GM19351 (cell line): ENCODE data around the gene GALNT18.
"Not testable (repeated sequence)": the region's sequence is repeated elsewhere in the genome, so short reads cannot be mapped to it uniquely, and the experiment has no call there.

Experiments
- ATAC-seq: cut with Tn5 transposase; IDR thresholded peaks from one replicate; pipeline ENCODE4 v1.9.1; 2021; ENCODE audit warnings: mild to moderate bottlenecking, moderate library complexity; ENCODE audit not compliant: unreplicated experiment

Gene GALNT18

DNA sequence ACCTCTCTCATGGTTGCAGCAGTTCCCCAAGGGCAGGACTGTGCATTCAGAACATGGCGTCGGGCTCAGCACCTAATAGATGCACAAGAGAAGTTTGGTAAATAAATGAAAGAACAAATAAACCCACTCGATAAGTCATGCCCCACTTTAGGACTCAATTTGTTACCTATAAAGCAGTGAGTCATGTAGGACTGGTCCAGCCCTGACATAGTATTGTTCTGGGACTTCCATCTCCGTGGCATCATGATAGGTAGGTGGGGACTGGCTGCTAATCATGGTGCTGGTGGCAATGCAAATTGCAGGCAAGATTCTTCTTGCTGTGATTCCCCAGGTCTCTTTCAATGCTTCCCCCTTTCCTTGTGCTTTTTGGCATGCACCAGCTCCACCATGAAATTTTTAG lies 150.6 kb downstream of the GALNT18 start:
- ATAC-seq: no peak

DNA sequence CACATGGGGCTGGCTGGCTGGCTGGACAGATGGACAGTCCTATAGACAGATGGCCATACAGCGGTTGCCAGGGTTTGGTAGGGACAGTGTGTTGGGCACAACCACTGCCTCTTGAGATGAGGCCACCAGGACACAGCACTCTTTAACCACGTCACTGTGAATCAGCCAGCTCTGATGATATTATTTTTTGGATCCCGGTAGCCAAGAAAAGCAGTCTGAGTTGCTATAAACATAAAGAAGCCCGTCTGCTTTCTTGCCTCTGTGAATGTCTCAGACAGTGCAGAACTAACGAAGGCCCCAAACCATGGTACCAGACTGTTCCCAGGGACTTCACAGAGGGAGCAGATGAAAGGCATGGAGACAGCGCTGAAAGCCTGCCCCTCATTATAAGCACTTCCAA lies 152.9 kb downstream of the GALNT18 start:
- no peak for ATAC-seq

DNA sequence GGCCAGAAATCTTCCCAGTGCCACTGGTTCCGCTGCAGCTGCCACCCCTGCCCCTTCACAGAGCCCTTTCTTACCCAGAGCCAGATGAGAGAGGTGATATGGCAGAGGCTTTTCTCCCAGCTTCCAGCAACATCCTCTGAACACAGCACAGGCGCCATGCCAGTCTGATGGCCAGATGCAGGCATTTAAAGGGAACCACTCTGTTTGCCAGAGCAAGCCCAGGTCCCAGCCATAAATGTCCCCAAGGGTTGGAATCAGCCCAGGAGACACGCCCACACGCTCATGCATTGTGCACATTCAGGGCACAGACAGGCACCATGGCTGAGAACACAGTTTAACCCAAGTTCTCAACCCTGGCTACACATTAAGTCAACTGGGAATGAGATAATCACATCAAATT lies 154.5 kb downstream of the GALNT18 start:
- no peak for ATAC-seq

DNA sequence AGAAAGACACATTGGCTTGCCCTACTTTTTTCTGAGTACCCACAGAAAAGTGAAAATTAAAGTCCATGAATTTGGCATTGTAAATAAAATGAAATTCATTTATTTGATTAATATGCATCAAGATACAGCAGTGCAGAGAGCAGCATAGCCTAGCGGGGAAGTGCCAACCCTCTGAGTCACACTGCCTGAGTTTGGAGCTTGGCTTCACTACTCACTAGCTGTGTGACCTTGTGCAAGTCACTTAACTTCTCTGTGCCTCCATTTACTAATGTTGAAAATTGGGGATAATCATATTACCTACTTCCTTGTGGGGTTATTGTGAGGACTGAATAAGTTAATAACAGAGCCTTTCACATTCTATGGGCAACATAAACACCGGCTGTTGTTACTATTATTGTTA lies 157.2 kb downstream of the GALNT18 start:
- ATAC-seq: no peak

DNA sequence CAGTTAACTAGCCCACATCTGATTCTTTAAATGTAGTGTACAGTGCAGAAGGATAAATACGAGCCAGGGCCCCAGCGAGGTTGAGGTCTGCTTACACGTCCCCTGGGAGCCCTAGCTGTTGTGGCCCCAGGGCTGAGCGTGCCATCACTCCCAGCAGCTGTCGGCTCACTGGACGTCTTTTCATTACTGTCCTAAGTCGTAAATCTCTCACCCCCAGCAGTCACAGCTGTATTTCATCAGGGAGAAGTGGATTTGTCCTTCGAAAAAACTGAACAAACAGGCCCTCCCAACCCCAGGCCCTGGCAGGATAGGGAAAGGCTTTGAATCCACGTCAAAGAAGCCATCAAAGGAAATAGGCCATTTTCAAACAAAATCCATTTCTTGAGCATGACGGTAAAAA lies 158.4 kb downstream of the GALNT18 start:
- no peak for ATAC-seq

DNA sequence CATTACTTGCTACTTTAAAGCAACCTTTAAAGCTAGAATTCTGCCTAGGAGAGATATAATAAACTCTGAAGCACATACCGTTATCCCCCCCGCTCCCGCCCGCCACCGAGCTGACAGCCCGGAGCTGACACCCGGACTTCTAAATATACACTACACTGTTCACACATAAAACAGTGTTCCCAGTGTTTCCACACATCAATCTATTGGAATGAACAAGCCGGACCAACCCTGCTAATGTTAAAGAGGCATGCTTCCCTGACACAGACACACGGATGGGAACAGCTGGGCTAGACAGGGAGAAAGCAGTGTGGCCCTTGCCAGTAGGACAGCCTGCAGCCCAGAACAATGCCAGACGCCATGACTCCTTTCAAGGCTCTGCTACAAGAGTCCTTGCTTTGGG lies 160.3 kb downstream of the GALNT18 start:
- no peak for ATAC-seq

DNA sequence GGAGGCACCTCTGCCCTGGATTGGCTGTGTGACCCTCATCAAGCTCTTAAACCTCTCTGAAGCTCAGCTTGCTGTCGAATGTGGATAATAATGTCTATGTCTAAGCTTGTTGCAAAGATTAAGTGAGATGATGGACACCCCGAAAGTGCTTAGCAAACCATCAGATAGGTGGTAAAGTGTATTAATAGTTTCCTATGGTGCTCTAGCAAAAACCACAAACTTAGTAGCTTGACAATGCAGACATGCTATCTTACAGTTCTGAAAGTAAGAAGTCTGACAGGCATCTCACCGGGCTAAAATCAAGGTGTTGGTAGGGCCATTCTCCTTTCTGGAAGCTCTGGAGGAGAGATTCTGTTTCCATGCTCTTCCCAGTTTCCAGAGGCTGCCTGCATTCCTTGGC lies 162.2 kb downstream of the GALNT18 start:
- ATAC-seq: peak; percentile 44

DNA sequence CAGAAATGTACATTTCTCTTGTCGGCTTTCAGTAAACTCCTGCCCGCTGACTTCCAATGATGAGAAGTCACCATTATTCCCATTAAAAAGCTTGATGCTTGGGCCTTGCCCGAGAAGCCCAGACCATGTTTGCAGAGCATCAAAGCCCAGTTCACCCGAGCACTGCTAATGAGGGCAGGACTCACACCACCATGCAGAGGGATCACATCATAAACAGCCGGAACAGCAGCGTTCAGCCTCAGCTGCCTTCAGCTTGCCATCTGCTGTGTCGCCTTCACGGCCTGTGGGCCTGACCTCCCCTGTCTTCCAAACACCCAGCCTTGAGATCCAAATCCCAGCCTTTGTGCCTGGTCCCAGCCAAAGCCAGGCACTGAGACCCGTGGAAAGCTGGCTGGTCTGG lies 163.3 kb downstream of the GALNT18 start:
- ATAC-seq: no peak

DNA sequence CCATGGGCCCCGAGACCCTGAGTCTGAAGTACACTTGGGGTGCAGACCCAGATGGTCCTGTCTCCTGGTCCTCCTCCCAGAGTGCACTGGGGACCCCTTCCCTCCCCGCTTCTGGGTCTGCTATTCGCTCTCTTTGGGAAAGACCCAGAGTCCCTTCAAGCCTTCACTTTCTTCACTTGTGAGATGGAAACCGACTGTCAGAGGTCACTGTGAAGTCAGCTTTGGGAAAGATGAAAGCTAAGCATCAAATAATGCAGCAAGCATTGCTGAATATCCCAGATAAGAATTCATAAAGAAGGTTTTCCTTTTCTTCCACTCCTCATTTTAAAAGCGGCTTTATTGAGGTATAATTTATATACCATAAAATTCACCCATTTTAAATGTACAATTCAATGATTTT lies 163.8 kb downstream of the GALNT18 start:
- no peak for ATAC-seq

DNA sequence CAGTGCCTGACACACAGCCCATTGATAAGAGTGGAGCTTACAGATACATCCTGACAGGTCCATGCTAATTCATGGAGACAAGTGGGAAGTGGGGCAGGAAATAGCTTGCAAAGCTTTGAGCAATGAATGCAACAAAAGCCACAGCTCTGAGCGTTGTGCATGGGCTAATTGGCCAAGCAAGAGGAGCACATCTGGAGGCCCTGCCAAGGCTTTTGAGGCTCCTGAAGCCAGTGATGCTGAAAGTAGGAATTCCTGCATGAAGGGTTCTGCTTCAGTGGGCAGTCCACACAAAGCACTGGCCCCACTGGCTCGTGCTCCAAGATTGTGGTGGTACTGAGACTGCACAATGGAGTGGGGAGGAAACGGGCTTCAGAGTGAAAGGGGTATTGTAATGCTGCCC lies 164.9 kb downstream of the GALNT18 start:
- ATAC-seq: no peak

DNA sequence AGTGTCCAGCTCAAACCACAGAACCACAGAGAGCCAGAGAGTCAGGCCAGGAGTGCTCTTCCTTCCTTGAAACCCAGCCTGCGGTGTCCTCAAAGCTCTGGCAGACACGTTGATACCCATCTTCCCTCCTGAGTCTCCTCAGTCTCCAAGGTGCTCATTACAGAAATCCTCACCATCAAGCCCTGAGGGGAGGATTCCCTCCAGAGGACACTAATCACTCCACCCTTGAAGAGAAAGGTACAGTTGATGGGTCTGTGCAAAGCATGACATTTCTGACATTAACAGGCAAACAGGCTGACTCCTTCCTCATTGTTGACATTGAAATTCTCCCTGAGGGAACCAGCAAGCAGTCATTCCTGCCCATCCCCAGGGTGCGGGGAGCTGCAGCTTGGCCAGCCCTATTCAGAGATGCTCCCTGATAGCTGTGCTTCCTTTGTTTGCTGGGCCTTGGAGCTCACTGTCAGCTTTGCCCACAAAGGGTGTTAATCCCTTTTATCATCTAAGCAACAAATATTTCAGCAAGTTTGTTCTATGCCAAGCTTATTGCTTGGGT lies 167.1 kb downstream of the GALNT18 start:
- ATAC-seq: no peak

DNA sequence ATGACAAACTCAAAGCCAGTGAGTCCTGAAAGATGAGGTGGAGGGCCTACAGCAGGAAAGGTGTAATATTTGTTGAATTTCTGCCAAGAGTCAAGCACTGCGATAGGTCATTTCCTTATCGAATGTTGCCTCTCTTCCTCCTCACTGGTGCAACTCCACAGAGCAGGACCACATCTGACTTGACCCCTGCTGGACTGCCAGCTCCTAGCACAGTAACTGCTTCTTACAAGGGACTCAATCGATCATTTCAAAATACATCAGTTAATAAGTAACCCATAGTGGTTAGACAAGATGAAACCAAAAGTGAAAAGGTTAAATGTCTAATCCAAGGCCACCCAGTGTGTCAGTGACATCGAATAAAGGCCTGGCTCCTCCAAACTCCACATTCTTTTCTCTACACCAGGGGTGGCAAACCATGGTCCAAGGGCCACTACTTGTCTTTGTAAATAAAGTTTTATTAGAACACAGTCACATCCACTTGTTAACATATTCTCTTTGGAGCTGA lies 170.3 kb downstream of the GALNT18 start:
- peak; percentile 86 for ATAC-seq

DNA sequence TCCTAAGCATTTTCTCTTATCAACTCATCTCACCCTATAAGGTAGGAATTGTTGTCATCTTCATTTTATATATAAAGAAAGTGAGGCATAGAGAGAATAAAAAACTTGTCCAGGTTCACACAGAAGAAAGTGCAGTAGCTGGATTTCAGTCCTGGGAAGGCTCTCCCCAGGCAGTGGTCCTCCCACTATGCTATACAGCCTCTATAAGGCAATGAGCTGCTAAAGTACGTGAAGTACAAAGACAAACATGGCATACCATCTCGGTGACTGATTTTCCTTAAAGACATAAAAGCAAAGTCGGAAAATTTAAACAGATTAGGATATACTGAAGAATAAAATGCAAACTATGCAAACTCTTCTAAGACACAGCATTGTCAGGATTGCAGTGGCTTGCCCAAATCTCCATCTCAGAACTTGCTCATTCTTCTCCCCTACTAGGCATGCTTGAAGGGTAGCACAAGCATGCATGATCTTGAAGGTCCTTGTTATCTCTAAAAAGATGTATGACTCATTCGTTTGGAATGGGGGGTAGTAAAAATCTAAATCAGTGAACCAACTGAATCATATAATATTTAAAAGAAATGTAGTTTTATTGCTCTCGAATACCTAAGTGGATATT lies 171.0 kb downstream of the GALNT18 start:
- ATAC-seq: no peak

DNA sequence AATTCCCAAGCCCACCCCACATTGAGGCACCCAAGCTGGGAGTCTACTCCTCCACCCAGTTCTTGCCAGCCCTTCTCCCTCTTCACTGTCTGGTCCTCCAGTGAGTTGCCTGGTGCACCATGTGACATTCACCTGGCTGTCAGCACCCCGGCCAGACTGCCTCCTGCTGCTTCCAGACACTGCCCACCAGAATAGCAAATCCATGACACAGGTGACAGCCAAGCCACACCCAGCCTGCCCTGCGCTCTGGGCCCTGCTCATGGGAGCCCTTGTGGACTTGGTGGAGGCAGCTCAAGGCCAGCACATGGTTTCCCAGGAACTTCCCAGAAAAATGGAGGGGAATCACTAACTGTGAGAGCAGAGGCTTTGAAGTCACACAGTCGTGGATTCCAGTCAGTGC lies 172.5 kb downstream of the GALNT18 start:
- ATAC-seq: no peak

DNA sequence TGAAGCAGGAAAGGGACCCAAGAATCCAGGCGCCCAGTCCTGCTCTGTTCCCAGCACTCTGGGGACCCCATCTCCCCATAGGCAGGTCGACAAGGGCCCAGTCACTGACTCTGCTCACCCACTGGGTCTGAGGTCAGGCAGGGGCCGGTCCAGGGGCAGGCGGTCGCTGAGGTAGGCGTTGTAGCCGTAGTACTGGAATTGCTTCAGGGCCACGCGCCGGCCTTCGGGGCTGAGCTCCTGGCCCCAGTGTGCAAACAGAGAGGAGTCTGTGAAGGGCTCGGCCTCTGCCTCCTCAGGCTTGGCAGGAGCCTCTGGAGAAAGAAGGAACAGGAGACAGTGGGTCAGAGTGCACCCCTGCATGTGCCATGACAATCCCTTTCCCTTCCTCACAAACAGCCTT lies 173.2 kb downstream of the GALNT18 start:
- ATAC-seq: no peak

DNA sequence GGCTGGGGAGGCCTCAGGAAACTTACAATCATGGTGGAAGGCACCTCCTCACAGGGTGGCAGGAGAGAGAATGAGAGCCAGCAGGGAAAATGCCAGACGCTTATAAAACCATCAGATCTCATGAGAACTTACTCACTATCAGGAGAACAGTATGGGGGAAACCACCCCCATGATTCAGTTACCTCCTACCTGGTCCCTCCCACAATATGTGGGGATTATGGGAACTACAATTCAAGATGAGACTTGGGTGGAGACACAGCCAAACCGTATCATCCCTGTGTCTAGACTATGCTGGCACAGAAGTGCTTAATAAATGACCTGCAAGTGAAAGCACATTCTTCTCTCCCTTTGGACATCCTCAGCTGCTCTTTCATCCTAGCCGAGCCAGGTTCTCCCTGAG lies 174.2 kb downstream of the GALNT18 start:
- not testable (repeated sequence) for ATAC-seq

DNA sequence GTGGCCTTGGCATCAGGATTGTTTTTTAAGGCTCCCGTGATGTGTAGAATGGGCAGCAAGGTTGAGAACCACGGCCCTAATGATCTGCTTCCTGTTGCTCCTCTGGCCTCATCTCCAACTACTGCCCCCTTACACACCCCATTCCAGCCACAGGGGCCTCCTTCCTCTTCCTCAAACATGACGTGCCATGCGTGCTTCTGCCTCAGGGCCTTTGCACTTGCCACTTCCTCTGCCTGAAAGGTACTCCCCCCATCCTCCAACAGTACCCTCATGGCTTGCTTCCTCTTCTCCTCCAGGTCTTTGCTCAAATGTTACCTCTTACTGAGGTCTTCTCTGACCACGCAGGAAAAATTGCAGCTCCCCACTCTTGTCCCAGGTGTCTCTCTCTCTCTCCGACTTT lies 174.8 kb downstream of the GALNT18 start:
- no peak for ATAC-seq

DNA sequence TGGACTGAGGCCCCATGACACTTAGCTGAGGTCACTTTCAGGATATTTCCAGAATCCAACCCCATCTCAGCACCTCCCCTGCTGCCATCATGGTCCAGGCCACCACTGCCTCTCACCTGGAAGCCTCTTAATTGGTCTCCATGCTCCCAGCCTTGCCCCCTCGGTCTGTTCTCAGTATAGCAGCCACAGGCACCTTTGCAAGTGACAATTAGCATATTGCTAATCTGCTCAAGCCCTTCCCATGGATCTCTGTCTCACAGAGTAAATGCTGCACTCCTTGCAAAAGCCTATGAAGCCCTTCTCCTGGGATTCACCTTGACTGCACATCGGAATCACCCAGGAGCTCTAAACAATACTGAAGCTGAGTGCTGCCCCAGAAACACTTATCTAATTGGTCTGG lies 175.2 kb downstream of the GALNT18 start:
- no peak for ATAC-seq

DNA sequence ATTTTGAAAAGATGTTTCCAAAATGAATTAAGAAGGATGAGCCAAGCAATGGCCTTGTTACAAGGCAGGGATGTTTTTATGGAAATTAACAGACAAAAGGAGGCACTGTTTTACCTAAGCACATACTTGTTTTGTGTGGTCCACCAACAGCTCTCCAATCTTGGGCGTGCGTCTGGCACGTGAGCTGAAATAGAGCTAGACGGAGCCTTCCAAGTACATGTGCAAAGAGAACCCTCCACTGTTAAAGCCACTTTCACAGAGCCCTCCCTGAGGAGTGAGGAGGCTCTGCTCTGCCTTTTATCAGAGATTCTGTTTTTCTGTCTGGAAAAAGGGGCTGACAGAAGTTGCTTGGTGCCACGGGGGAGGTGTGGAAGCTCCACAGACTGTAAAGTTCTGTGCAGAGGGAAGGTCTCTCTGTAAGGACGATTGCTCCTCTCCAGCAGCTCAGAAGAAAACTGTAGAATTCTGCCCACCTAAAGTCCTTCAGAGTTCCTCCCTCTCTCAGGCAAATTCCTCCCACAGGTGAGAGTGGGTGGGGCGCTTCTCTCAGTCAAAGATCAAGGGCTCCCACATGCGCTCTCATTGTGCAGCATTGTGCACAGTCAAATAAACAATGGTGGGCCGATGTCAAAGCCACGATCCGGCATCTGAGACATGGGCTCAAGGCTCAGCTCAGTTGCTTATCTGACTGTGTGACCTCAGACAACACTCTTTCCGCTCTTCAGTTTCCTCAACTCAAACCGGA lies 176.2 kb downstream of the GALNT18 start:
- ATAC-seq: no peak

DNA sequence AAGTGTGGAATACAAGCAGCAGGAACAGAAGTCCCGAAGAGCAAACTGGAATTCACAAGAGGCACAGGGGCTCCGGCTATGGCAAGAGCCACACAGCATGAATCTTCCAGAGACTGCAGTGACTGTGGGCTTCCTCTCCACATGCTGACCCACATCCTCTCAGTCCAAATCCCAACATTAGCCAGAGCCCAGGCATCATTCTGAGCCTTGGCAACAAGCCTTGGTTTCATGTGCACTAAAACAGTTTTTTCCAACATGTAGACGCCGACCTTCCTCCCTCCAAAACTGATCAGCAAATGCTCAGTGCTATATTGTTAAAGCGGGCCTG lies 177.0 kb downstream of the GALNT18 start:
- no peak for ATAC-seq

DNA sequence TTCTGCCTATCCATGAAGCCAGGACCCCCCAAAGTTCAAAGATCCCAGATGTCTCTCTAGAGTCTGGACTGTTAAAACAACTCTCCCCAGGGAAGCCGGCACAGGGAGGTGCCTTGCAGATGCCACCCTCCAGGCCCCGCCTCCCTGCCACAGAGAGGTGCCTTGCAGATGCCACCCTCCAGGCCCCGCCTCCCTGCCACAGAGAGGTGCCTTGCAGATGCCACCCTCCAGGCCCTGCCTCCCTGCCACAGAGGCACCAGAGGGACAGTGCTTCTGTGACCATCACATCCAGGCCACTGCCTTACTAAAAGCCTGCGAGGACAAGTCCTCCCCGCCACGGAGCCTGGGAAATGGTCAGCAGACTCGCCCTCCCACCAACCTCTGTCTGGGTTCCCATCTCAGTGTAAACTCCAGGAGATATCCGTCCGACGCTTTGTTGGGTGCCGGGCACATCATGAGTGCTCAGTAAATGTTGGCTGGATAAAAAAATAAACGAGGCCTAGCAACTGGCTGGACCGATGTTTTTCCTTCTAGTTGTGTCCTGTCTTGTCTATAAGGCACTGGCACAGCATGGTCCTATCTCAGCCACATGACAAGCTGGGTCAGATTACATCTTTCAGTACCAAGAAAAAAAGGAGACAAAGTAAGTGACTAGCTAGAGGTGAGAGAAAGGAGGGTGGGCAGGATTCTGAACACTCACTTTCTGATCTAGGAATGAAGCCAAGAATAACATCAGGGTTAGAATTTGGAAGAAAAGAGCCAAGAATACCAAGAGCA lies 177.6 kb downstream of the GALNT18 start:
- ATAC-seq: no peak

DNA sequence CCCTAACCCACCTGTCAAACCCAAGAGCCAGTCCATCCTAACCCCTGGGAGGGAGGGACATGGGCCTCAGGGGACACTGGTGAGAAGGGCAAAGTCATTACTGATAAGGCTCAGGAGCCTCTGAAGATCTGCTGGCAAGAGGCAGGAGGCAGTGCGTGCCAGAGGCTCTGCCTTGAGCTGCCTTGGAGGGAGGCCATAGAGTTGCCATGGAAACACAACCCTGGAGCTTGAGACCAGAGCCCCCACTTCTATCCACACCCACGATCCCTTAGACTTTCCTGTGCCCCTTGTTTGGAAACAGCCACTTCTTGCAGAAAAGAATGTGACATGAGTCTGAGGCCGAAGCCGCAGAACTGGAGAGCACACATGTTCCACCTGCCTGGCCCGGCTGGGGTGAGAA lies 179.0 kb downstream of the GALNT18 start:
- no peak for ATAC-seq
